ENCODE data around the gene SLC2A8.

SLC2A8 gene

DNA sequence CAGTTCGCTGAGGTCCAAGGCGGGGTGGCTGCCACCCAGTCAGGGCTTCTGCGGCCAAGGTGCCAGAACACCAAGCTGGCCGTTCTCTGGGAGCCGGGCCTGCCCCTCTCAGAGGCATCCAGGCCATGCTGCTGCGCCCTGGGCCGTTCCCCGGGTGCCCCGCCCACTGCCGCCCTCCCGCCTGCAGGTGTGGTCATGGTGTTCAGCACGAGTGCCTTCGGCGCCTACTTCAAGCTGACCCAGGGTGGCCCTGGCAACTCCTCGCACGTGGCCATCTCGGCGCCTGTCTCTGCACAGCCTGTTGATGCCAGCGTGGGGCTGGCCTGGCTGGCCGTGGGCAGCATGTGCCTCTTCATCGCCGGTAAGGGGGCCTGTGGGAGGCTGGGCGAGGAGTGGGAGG lies 7.7 kb downstream of the SLC2A8 start:
- DNase-seq = no peak

DNA sequence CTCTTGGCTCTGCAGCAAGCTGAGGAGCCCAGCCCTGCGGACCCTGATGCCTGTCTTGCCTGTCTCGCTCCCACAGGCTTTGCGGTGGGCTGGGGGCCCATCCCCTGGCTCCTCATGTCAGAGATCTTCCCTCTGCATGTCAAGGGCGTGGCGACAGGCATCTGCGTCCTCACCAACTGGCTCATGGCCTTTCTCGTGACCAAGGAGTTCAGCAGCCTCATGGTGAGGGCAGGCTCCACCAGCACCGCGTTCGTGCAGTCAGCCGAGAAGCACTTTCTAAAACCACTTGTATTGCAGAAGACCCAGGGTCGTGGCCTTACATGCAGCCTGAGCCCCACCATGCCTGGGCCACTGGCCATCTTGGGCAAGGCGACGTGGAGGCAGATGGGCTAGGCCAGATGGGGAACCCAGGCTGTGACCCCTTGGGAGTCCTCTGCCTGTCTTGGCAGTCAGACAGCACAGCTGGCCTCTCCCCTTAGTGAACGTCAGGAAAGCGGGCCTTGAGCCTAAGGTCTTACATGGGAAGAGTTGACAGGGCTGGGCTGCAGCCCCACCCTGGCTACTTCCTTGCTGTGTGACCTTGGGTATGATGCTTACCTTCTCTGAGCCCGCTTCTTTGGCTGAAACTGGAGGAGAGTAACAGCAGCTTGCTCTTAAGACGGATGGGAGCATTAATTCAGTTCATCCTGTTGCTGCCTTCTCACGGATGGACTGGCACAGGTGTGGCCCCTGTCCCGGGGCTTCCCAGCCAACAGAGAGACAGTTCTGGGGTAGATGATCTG lies 8.6 kb downstream of the SLC2A8 start:
- DNase-seq = no peak

DNA sequence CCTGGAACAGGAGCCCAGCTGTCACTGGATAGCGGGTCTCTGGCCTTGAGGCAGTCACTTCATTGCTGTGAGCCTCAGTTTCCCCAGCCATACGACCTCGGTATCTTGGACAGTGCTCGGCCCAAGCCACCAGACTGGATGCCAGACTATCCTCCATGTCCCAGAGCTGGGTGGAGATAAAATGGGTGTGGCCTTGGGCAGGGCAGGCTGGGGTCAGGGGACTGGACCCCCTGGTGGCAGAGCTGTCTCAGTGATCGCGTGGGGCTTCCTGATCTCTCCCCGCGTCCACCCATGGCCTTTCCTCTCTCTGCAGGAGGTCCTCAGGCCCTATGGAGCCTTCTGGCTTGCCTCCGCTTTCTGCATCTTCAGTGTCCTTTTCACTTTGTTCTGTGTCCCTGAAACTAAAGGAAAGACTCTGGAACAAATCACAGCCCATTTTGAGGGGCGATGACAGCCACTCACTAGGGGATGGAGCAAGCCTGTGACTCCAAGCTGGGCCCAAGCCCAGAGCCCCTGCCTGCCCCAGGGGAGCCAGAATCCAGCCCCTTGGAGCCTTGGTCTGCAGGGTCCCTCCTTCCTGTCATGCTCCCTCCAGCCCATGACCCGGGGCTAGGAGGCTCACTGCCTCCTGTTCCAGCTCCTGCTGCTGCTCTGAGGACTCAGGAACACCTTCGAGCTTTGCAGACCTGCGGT lies 10.0 kb downstream of the SLC2A8 start:
- DNase-seq = no peak

DNA sequence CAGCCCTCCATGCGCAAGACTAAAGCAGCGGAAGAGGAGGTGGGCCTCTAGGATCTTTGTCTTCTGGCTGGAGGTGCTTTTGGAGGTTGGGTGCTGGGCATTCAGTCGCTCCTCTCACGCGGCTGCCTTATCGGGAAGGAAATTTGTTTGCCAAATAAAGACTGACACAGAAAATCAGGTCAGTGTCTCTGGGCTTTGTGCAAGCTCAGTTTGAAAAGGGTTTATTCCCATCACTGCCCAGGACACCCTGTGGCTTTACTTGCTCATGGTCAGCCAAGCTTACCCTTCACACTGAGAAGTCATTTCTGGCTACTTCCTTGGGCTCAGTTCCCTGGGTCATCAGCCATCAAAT lies 10.5 kb downstream of the SLC2A8 start:
- DNase-seq = no peak

DNA sequence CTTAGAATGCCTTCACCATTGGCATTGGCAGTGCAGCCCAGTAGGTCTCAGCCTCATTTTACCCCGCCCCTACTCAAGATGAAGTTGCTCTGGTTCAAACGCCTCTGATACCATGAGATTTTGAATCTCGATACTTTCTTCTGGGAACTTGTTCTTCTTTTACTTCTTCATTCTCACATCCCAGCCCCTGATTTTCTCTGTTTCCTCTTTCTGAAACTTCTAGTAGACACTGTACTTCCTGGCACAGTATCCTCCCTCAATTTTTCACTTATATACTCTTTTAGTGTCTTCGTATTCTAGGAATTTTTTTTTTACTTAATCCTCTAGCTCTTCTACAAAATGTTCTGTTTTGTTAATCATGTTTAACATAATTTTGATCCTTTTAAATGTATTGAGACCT lies 14.2 kb downstream of the SLC2A8 start:
- DNase-seq = no peak

DNA sequence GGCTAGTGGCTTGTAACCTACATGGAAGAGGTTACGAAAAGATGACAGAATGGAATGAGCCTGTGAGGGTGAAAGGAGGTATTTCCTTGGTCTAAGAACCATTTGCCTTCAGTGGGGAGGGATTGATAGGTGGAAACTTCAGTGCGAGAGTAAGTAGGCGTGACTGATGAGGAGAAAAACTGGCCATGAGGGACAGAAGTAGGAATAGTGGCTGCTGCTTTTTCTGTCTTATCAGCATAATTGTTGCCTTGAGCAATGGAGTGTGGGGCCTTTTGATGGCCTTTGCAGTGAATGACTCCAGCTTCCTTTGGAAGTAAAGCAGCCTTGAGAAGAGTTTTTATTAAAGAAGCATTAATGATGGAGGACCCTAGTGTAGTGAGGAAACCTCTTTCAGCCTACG lies 18.2 kb downstream of the SLC2A8 start:
- DNase-seq = no peak

DNA sequence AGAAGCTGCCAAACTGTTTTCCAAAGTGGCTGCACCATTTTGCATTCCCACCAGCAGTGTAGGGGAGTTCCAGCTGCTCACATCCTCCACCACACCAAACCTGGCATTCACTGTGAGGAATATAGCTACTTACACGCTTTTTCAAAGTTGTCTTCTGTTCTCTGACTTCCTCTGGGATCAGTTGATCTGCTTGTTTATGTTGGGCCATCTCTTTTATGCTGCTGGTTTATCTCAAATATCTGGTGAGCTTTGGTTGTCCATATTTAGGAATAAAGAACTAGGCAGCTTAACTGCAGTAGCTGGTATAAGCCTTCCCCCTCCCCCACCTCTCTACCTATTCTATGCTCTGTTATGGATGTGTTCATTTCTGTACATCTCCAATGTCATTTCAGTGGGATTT lies 18.7 kb downstream of the SLC2A8 start:
- DNase-seq = no peak

DNA sequence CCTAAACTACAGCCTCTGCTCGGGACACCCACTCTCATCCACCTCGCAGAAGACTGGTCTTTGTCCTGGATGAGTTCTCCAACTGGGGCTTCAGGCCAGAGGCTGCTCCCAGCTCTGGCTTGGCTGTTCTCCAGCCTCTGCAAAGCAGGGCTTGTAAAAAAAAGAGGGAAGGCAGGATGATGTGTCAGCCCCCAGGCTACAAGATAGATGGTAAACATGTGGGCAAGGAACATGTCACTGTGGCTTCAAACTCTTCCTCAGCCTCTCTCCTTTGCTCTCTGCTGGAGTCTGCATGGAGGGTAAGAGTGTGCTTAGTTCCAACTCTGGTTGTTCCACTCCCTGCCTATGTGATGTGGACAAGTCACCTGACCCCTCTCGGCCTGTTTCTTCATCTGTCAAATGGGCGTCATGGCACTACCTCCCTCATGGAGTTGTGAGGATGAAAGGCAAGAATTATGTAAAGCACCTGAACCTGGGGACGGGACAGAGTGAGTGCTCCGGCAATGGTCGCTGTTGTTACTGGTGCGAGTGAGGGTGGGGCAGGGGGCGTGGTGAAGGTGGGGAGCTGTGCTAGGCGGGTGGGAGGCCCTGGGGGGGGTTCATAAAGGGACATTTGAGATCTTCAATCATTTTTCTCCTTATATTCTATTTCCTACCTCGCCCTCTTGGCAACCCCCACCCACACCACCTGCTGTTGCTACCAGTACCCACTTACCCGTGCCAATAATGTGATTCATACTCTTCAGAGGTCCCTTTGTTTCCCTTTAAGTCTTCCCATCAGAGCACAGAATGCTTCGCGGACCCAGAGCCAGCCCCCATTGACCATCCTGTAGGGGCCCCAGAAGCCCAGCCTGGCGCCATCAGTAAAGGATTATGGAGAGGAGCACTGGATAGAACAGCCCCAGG lies 20.4 kb downstream of the SLC2A8 start:
- peak; percentile 16 for DNase-seq

DNA sequence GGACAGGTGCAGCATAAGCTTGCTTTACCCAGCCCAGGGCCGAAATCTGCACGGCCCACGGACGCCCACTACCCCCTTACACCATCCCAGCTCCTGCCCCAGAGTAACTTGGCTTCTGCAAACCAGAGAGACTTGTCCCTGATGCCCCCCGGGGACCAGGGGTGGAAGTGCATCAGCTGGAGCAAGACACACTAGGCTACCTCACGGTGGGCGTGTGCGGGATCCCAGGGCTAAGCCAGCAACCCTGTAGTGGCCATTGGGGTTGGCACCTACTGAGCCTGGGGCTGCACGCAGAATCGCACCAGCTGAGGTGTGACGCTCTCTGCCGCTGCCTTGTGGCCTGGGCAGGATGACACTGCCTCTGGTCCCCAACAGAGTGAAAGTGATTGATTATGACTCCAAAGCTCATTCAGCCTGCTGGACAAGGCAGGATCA lies 21.1 kb downstream of the SLC2A8 start:
- DNase-seq = no peak

DNA sequence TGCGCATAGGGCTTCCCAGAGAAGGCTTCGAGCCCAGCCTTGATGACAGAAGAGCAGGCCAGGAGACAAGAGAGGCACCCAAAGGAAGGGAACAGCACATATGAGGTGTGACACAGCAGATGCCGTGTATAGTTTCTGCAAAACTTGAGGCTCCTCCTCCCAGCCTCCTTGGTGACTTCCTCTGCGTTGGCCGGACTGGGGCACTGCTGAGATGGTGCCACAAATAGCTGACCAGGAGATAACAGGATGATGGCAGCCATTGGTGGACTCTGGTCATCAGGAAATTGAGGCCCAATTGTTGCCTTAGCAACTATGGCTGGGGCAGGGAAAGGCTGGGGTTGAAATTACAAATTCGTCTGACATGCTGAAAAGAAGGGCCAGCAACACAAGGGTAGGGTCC lies 22.4 kb downstream of the SLC2A8 start:
- DNase-seq = no peak

DNA sequence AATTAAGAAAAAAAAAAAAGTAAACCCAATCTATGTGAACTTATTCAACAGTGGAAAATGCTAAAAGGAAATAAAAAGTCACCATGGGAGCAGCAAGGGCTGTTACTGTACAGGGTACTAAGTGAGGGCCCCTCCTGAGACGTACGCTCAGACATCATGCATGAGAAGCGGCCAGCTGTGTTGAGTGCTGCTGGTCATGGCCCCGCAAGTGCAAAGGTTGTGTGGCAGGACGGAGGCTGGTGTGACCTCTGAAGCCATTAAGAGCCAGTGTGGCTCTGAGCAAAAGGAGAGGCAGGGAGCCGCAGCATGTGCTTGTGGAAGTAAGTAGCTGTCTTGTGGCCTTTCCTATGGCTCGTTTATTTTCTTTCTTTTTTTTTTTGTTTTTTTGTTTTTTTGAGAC lies 24.1 kb downstream of the SLC2A8 start:
- DNase-seq = no peak

DNA sequence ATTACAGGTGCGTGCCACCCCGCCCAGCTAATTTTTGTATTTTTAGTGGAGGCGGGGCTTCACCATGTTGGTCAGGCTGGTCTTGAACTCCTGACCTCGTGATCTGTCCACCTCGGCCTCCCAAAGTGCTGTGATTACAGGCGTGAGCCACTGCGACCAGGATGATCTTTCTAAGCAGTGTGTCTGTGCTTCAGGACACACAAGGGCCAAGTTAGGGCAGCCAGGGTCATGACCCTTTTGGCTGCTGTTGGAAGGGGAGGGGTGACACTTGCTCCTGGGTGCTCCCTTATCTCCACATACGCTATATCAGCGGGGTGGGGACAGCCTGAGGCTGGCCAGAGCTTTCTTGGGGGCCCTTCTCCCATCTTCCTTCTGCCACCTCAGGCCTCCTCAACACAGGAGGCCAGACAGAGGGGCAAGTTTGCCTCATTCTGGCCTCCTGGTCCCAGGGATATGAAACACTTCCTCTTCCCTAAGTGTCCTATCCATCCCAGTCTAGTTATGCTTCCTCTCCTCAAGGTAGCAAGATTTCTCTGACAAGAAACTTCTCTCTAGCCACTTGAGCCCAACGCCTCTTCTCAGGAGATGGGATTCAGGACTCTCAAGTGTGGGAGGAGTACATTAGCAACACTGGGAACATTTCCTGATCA lies 25.3 kb downstream of the SLC2A8 start:
- no peak for DNase-seq

DNA sequence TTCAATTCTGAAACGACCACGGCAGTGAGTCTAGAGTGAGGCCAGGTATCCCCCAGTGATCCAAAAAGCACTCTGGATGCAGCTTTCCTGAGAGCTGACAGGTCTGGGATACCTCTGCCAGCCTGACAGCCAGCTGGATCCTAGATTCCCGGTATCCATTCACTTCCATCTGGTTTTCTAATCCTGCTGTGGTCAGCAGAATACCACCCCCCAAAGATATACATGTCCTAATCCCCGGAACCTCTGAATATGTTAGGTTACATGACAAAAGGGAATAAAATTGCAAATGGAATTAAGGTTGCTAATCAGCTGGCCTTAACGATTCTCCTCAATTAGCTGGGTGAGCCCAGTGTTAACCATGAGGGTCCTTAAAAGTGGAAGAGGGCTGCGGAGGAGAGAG lies 25.8 kb downstream of the SLC2A8 start:
- DNase-seq = no peak

DNA sequence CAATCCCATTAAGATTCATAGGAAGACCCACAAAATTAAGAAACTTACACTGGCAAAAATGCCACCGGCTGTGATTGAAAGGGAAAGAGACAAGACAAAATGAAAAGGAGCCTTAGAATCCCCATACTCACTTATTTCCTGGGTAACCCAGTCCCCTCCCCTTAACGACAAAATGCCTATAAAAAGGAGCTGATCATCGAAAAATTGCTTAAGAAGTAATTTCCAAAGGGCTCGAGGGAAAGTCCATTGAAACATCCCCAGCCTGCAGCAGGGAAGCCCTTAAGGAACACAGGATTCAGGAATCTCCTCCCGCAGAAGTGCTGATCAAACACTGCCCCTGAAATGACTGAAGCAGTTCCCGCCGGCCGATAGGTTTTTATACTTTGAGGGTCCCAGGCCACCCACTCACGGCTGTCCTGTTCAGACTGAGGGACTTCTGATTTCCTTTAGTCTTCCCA lies 26.5 kb downstream of the SLC2A8 start:
- DNase-seq = peak; percentile 68

DNA sequence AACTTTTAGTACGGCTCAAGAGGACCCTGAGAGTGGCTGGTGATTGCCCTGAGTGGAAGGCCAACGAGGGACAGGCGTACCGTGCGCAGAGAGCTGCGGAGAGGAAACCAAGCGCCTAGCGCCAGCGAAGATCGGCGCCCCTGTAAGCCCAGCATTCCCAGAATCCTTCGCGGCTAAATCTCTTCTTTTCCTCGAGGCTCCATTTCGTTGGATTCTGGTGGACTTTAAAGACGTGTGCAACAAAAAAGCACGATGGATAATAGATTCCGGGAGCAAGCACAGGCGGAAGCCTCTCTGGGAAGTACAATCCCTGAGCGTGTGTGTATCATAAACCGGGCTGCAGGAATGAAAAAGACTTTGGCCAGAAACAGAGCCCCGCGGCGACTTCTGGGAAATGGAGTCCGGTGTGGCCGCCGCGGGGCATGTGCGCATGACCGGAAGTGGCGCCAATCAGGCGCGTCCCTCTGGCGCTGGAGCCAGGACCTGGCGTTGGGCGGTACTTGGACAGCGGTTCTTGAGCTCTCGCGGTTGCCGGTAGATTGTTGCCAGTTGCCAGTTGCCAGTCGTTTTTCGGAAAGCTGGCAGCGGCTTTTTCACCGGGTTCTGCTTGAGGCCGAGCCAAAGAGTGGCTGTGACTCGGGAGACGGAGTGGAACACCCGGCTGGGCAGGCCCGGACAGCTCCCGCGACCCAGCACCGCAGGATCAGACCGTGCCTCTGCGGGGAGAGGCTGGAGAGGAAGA lies 27.1 kb downstream of the SLC2A8 start, which contains the start of gene ZNF79:
Gene ZNF79, plus strand, starts transcription at position 449 of the 742 bp plus-strand sequence. CDS start 406 bp downstream, outside the sequence.
- peak; percentile 97 for DNase-seq

DNA sequence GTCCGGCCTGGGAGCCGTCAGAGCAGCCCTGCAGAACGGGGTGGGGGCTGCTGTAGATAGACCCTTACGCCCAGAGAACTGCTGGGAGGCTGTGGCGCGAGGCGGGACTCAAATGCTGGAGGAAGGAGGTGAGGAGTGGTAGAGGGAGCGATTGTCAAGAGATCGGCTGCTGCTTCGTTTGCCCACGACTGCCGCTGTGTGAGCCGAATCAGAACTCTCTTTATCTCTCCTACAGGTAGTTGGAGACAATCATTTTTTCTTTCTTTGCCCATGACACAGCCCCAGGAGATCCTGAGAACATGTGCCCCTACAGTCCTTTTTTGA lies 27.7 kb downstream of the SLC2A8 start:
- peak; percentile 50 for DNase-seq

DNA sequence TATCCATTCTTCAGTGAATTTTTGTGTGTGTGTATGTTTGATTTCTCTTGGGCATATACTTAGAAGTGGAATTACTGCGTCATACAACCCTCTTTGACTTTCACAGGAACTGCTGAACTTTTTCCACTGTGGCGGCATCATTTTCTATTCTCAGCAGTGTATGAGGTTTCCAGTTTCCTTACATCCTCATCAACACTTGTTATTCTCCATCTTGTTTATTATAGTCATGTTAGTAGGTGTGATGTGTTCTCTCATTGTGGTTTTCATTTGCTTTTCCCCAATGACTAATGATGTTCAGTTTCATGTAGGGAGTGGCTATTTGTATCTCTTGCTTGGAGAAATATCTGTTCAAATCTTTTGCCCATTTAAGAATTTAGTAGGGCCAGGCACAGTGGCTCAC lies 29.8 kb downstream of the SLC2A8 start:
- DNase-seq = no peak

DNA sequence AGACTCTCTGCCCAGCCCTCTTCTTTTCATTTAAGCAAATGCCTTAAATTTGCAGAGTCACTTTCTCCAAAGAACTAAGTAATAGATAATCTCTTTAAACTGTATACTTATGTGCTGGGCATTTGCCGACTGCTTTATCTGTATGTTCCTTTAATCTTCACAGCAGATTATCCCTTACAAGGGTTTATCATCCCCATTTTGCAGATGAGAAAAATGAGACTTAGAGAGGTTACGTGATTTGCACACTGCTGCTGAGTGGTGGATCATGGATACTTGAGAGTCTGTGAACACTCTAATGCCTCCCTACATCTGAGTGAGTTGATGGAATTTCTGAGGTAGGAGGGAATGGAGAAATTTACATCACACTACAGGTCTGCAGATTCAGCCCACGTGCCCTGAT lies 31.4 kb downstream of the SLC2A8 start:
- DNase-seq = no peak

DNA sequence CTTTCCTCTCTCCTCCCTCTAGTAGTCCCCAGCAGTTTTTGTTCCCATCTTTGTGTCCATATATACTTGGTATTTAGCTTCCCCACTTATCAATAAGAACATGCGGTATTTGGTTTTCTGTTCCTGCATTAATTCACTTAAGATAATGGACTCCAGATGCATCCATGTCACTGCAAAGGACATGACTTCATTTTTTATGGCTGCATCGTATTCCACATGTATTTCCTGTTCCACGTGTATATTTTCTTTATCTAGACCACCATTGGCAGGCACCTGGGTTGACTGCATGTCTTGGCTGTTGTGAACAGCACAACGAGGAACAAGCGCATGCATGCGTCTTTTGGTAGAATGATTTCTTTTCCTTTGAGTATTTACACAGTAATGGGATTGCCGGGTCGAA lies 33.4 kb downstream of the SLC2A8 start:
- no peak for DNase-seq

DNA sequence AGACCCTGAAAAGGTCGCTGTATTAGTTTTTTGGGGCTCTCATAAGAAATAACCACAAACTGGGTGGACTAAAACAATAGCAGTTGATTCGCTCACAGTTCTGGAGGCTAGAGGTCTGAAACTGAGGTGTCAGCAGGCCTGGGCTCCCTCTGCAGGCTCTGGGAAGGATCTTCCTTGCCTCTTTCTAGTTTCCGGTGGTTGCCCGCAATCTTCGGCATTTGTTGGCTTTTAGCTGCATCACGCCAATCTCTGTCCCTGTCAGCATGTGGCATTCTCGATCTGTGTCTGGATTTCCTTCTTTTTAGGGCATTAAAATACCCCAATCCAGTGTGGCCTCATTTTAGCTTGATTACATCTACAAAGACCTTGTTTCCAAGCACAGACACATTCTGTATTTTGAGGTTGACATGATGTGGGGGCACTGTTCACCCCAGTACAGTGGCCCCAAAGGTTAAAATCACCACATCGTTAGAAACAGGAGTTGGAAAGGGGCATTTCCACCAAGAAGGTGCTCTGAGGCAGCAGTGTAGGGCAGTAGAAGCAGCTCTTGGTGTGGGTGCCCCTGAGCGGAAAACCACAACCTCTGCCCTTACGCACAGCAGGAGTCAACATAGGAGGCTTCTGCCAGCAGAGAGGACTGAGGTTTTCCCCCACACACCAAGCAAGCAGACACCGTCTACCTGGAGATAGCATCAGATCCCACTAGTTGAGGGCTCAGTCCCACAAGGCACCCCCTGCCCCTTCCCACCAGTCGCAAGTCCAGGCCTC lies 40.7 kb downstream of the SLC2A8 start:
- no peak for DNase-seq

DNA sequence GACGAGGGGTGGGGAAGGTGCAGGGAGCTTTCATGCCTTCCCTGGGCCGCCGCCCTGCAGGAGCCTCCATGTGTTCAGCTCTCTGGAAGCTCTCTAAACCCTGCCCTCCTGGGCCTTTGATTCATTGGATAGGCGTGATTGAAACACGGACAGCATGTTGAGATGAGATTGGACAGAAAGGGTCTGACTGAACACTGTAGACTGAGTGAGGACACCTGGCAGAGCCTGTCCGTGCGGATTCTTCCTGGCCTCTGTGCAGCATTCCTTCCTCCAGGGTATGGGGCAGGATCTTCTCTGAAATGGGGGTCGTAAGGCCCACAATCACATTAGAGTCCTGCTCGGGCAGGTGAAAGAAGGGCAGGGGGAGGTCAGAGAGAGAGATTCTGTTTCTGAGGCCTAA lies 41.4 kb downstream of the SLC2A8 start:
- no peak for DNase-seq
